NCI-H748 treated with DMSO at 0.1 percent for 48 hours (cell line): ENCODE data around the gene AGMO.
A peak's percentile ranks its signal among the peaks of the same experiment; 100 is the strongest.

Experiments used
- DNase-seq: peaks from one replicate; lab custom pipeline; 2025; lab: John Stamatoyannopoulos, UW

The AGMO gene

GRCh38 chr7:15397922-15398760 is 163.7 kb downstream of the AGMO start:
- no peak for DNase-seq

DNA sequence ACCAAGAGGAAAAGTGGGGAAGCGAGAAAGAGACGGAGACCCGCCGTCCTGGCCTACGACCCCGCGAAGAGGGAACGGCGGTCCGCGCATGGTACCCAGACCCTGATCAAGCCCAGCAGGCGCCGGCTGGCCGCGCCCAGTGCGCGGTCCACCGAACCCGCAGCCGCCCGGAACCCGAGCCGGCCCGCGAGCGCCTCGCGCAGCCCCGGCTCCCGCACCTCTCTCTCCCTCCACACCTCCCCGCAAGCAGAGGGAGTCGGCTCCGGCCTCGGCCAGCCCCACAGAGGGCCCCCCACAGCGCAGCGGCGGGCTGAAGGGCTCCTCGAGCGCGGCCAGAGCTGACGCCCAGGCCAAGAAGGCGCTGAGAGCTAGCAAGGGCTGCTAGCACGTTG is 164.7 kb downstream of the AGMO start:
- DNase-seq: no peak

GRCh38 chr7:15396210-15397158 is 165.3 kb downstream of the AGMO start:
- DNase-seq: peak; percentile 77

- DNase-seq: no peak
These were observed 172.7 kb downstream of the AGMO start for GRCh38 chr7:15389073-15389472.

- no peak for DNase-seq
These were observed 183.2 kb downstream of the AGMO start for GRCh38 chr7:15378494-15379145.

DNA sequence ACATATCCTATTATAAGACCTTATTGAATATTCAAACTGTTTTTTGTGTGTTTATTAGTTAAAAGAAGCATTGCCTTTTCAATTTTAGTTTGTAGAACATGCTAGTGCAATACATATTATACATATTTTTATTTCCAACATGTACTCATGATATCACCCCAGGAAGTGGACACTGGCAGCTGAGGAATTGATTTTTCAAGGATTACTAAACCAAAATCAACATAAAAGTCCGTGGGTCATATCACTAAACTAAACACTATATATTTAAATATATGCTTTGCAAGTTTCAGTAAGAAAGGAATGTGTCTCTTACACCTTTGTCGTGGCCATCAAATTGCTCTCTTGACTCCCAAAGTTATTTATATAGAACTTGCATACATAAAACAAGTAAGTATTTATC is 185.2 kb downstream of the AGMO start:
- DNase-seq: no peak

- DNase-seq: no peak
These were observed 191.4 kb downstream of the AGMO start for GRCh38 chr7:15370441-15370840.

DNA sequence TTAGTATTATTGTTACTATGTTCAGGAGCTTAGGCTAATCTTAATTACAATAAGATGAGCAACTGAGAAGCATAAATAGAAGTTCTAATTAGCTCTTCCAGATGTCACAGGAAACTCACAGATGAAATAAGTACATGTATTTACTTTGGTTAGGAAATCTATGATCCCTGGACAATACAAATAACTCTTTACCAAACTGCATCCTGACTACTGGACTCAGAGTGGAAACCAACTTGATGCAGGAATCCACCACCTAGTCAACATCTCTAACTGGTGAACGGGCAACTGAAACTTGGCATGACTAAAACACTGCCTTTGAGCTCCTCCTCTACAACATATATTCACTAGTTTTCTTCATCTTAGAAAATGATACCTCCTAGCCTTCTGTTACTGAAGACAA is 193.2 kb downstream of the AGMO start:
- no peak for DNase-seq

DNA sequence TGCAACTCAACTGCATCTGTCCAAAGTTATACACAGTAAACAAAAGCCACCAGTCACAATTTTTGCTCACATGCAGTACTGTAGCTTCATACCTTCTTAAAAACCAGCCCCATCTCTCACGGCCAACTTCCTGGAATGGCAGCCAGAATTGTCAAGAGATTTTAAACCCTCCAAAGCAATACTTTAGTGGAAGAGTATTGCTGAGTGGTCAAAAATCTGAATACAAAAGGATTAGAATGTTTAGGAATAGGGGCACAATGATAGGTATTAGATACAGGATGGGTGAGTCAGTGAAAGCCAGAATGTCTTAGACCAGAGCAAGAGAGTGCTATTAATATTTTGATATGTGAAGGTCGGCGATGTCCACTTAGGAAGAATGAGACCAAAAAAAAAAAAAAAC is 193.9 kb downstream of the AGMO start:
- DNase-seq: no peak

DNA sequence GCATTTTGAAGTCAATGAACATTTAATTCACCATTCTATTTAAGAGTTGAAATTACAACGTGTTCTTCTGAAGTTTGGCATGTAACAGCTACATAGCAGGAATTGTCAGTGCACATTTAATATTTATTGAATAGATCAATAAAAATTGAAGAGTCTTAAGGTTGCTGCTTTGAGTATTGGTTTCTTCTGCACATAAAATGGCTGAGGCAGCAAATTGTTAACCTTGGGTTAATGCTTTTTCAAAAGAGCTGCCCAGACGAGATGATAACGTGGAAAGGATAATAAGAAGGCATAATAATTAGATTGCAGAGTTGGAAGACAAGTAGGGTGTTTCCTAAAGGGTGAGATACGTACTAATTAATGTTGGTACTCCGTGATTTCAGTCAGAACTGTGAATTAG is 203.7 kb downstream of the AGMO start:
- DNase-seq: no peak

- no peak for DNase-seq
These were observed 209.2 kb downstream of the AGMO start for GRCh38 chr7:15352421-15353206.

DNA sequence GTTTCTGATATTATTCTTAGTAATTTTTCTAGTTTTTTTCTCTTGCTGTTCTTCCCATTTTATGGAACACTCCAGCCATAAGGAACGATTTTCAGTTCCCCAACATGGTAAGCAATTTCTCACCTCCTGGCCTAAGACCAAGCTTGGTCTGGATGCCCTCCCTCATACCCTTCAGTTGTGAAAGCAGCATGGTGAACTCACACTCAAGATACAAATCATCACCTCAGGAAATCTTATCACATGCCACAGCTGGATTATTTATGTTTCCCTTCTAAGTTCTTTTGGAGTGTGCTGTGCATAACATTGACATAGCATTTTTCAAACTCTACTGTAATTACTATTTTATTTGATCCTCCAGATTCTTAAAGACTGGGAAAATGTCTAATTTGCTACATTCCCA is 216.6 kb downstream of the AGMO start:
- DNase-seq: no peak

GRCh38 chr7:15341817-15342216 is 220.0 kb downstream of the AGMO start:
- DNase-seq: no peak

DNA sequence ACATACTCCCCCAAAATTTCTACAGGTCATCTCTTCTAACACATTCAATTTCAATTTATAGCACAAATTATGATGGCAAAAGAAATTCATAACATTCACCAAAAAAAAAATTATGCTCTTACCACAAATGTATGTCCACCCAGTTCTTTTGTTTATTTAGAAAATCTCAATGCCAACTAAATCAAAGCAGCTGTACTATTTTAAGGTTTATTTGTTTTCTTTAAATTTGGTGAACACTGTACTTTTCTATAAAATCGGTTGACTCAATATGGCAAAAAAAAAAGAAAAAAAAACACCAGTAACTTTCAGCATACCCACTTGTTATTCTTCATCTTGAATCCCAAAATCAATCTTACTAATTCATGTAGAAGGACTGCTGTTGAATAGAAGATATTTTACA is 225.7 kb downstream of the AGMO start:
- DNase-seq: no peak

GRCh38 chr7:15335390-15335789 is 226.4 kb downstream of the AGMO start:
- DNase-seq: no peak

DNA sequence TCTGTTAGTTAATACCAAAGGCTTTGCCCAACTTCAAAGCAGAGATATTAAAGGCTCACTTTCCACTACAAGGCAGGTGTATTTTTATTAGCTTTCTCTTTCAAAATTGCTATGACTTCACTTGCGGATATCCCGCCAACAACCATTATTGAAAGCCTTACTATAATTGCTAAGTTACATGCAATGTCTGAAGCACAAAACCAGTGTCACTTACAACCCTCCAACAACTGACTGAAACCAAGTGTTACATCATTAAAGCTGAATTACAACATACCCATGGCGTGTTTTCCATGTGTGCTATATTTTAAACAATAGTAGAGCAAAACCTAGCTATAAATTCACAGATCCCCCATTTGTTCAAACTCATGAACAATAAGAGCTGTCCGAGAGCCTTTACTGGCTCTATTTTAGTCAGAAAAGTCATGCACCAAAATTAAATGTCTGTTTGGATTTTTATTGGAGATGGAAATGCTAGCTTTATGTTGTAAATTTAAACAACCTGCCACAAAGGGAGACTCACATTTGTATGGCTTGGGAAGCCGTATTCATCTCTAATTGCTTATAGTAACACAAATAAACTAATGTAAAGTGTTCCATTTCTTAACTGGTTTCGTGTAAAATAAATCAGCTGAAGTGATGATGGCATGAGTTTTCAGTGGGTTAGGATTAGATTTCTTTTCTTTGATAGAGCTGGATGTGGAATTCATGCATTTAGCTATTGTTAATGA is 227.1 kb downstream of the AGMO start:
- peak; percentile 95 for DNase-seq

DNA sequence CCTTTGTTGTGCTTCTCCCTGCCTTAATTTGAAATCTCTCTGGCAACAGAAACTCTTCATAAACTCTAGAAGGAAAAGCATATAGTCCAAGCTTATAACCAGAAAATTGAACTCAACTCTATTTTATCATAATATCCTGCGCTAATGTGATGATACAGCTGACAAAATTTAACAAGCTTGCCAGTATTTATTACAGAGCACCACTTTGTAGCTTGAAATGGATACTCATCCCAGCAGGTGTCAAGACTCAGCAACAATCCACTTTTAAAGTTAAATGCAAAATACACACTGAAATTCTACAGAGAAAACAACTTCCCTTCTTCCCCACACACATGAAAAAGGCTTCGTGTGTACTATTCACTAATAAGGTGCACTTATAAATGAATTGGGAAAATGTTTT is 228.9 kb downstream of the AGMO start:
- peak; percentile 89 for DNase-seq

- DNase-seq: peak; percentile 22
These were observed 230.9 kb downstream of the AGMO start for GRCh38 chr7:15330943-15331342.

- no peak for DNase-seq
These were observed 234.8 kb downstream of the AGMO start for GRCh38 chr7:15327001-15327400.

- DNase-seq: peak; percentile 70
These were observed 235.7 kb downstream of the AGMO start for GRCh38 chr7:15326044-15326644.

DNA sequence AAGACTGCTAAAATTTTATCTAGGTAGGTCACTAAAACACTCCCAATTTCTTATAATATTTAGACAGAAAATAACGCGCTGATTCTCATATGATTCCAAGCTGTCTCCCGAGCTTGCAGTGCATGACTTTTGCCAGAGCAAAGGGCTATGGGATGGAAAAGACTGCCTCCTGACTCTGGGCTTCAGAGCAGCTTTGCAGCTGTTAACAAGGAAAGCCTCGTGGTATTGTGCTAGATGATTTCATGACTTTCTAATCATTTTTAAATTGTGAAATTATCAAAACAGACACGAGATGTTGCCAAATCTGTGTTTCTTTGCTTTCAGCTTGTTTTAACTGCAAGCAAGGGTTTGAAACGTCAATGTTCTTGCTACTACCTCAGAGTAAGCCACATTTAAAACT is 238.3 kb downstream of the AGMO start:
- no peak for DNase-seq
